Stomach smooth muscle (tissue), 2 donors: ENCODE data around the gene LRRC56.

Experiments
- H3K27ac ChIP-seq: one replicate; pipeline ENCODE4 v1.7.0; 2013; ENCODE audit warnings: mild to moderate bottlenecking, low read length, inconsistent platforms
- H3K27me3 ChIP-seq, 2 donors: one replicate each; pipeline ENCODE4 v1.7.0; 2013; ENCODE audit warnings: low read length in 2 of 2; ENCODE audit not compliant: insufficient read depth in 2 of 2, control insufficient read depth in 1 of 2
- H3K36me3 ChIP-seq, 2 donors: one replicate each; pipeline ENCODE4 v1.7.0; 2013; ENCODE audit warnings: low read length in 2 of 2; ENCODE audit not compliant: control insufficient read depth in 2 of 2, insufficient read depth in 2 of 2
- H3K4me1 ChIP-seq: one replicate; pipeline ENCODE4 v1.7.0; 2013; ENCODE audit warnings: low read length; ENCODE audit not compliant: control insufficient read depth, insufficient read depth
- H3K4me3 ChIP-seq, 2 donors: one replicate each; pipeline ENCODE4 v1.7.0; 2013; ENCODE audit warnings: low read length in 2 of 2
- H3K9ac ChIP-seq, 2 donors: one replicate each; pipeline ENCODE4 v1.7.0; 2013; ENCODE audit warnings: low read length in 2 of 2, mild to moderate bottlenecking in 1 of 2
- H3K9me3 ChIP-seq, 2 donors: one replicate each; pipeline ENCODE4 v1.7.0; 2013; ENCODE audit warnings: low read length in 2 of 2; ENCODE audit not compliant: control insufficient read depth in 2 of 2
- donor health status: healthy.
- donor health status: Pancreatic carcinoma.

The LRRC56 gene

GRCh38 chr11:501683-502287 lies 35.5 kb upstream of the LRRC56 start:
- no peaks in the 10 kb centered on the region for H3K27me3 ChIP-seq
- no peak overlapping the region for H3K27ac ChIP-seq
- peaks cover 36% of the 10 kb centered on the region for H3K4me1 ChIP-seq
- peaks cover 45% of the 10 kb centered on the region in 2 donors for H3K36me3 ChIP-seq
- no peak overlapping the region for H3K9ac ChIP-seq
- no peak overlapping the region for H3K4me3 ChIP-seq
- no peaks in the 10 kb centered on the region for H3K9me3 ChIP-seq

DNA sequence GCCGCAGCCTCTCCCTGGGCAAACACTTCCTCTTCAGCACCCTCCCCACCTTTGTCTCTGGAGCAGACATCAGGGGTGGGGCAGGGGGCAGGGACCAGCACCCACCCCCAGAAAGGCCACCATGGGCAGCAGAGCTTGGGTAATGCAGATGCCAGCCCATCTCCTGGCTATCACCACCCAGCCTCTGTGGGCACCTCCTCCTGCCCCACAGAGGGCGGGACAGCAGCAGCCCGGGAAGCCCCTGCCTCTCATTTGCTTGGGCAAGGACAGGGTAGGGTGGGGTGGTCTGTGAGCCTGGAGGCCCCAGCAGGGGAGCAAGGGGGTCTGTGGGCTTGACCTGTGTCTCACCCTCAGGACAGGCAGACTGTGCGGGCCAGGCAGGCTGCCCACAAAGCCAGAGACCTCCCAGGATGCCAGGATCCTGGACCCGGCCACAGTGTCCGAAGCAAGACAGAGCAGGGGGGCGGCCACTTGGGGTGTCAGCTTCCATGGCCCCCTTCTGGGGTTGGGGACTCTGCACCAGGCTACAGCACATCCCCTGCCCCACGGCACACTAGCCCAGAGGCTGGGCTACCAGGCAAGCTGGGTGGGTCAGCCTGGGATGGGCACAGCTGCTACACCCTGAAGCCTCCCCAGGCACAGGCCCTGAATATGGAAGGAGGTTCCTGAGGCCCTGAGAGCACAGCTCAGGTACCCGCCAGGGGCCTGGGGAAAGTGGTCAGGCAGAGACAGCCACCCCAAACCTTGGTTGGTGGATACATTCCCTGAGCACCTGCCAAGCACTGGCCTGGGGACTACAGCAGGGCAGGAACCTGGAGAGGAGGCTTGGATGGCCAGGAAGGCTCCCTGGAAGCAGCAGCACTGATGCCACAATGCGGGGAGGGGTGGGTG lies 34.8 kb upstream of the LRRC56 start:
- Histone ChIP-seq H3K4me3 (no peak overlapping the region), H3K27ac (no peak overlapping the region), H3K4me1 (peaks cover 37% of the 10 kb centered on the region), H3K27me3 (no peaks in the 10 kb centered on the region), H3K9me3 (no peaks in the 10 kb centered on the region), H3K36me3 (peaks cover 37 to 38% of the 10 kb centered on the region in 2 donors), H3K9ac (no peak overlapping the region)

GRCh38 chr11:503179-503981 lies 33.9 kb upstream of the LRRC56 start:
- no peaks in the 10 kb centered on the region for H3K27me3 ChIP-seq
- peaks cover 44% of the 10 kb centered on the region for H3K4me1 ChIP-seq
- H3K36me3 ChIP-seq = peaks cover 29% of the 10 kb centered on the region in 2 donors
- H3K27ac ChIP-seq = peak overlapping the region; percentile 53
- peak overlapping the region; percentile 56 to 72 for H3K4me3 ChIP-seq
- H3K9me3 ChIP-seq = no peaks in the 10 kb centered on the region
- H3K9ac ChIP-seq = peak overlapping the region; percentile 47 to 64

DNA sequence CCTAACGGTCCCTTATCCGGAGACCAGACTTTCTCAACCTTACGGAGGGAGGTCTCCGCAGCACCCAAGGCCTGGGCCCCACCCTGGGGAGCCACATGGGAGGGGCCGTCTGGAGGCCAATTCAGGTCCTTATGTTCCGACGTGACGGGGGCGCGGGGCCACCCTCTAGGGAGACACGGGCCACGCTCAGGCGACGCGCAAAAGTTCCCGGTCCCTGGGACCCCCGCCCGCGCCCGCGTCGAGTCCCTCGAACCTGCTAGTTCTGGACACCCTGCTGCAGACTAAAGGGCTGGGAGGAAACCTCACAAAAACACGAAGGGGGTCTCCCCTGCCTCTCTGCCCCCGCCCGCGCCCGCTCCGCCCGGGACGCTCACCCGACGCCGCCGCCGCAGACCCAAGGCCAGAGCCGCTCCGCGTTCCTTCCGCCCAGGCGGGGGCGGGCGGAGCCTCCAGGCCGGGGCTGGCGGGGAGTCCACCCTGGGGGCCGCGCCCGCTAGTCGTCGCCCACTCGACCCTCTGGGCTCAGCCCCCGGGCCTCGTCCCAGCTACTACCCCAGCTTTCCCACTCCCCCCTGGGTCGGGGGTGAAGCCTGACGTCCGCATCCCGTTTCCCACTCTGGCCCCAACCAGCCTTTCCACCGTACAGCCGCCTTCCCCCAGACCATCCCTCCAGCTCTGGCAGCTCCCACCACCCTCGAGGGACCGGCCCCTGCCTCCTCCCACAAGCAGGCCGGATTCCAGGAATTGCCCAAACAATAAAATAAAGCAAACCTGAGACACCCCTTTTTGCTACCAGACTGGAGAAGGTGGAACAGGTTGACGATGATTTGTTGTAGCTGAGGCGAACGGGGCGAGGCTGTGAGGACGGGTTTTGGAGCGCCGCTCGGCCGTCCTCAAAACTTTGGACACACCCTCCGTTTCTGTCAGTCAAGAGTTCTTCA lies 33.0 kb upstream of the LRRC56 start:
- H3K36me3 ChIP-seq = peaks cover 21 to 25% of the 10 kb centered on the region in 2 donors
- H3K4me1 ChIP-seq = peaks cover 44% of the 10 kb centered on the region
- no peaks in the 10 kb centered on the region for H3K9me3 ChIP-seq
- peak overlapping the region; percentile 56 to 72 for H3K4me3 ChIP-seq
- H3K27me3 ChIP-seq = no peaks in the 10 kb centered on the region
- H3K27ac ChIP-seq = peak overlapping the region; percentile 53
- peak overlapping the region; percentile 64 for H3K9ac ChIP-seq

DNA sequence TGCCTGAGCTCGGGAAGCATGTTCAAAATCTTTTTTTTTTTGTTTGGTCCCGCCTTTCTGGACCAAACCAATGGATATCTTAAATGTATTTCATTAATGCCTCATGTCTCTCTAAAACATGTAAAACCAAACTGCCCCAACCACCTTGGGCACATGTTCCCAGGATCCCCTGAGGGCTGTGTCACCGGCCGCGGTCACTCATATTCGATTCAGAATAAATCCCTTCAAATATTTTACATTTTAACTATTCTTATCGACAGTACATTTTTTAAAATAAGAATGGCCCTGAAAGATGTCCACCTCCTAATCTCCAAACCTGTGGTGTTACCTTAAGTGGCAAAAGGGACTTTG lies 32.4 kb upstream of the LRRC56 start:
- H3K4me1 ChIP-seq = peaks cover 44% of the 10 kb centered on the region

GRCh38 chr11:506238-506994 lies 30.9 kb upstream of the LRRC56 start:
- Histone ChIP-seq H3K4me1 (peaks cover 44% of the 10 kb centered on the region), H3K27me3 (no peaks in the 10 kb centered on the region), H3K27ac (peak overlapping the region; percentile 98), H3K9ac (peak overlapping the region; percentile 96 to 97), H3K4me3 (peak overlapping the region; percentile 90 to 95), H3K36me3 (peaks cover 5 to 10% of the 10 kb centered on the region in 2 donors), H3K9me3 (no peaks in the 10 kb centered on the region)

More for the DNA sequence above, 32.4 kb upstream of the LRRC56 start:
- Histone ChIP-seq H3K9ac (peak overlapping the region in 1 of 2 donors; percentile 64), H3K9me3 (no peaks in the 10 kb centered on the region), H3K27ac (peak overlapping the region; percentile 53), H3K27me3 (no peaks in the 10 kb centered on the region), H3K36me3 (peaks cover 17 to 20% of the 10 kb centered on the region in 2 donors), H3K4me3 (peak overlapping the region; percentile 56 to 90)

DNA sequence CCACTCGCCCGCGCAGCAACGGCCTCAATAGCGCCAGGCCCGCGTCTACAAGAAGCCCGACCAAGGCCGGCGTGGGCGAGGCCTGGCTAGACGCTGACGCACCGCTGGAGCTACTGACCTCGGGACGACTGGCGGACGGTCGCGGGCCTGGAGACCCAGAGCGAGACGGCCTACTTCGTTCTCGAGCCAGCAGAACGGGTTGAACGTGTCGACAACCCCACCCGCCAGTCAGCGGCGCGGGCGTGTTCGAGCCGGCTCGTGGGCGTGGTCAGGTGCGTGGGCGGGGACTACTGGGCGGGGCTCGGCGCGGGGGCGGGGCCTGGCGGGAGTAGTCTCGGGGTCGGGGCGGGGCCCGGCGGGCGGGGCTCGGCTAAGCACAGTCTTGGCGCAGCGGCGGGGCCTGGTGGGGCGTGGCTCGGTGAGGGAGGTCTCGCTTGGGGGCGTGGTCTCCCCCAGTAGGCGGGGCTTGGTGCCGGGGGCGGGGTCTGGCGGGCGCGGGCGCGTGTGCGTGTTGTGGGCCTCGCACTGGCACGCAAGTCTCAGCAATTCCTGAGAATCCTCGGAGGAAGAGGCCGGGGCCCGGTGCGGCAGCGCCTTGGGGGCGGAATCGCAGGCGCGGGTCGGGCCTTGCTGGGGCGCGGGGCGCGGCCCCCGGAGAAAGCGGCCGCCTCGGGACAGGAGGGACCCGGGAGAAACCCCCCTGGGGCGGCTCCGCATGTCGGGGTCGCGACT lies 30.2 kb upstream of the LRRC56 start, which contains the start of gene RNH1:
TSS of gene RNH1 (minus strand) at position 248 of the 732 bp plus-strand sequence. CDS start 5,080 bp downstream, outside the sequence.
- Histone ChIP-seq H3K27ac (peak within 1 kb of the TSS; percentile 98), H3K9ac (peak within 1 kb of the TSS; percentile 96 to 97), H3K36me3 (peaks cover 6% of the 10 kb centered on the region in 2 donors), H3K4me3 (peak within 1 kb of the TSS; percentile 90 to 95), H3K9me3 (no peaks in the 10 kb centered on the region), H3K4me1 (peaks cover 44% of the 10 kb centered on the region), H3K27me3 (no peaks in the 10 kb centered on the region)

DNA sequence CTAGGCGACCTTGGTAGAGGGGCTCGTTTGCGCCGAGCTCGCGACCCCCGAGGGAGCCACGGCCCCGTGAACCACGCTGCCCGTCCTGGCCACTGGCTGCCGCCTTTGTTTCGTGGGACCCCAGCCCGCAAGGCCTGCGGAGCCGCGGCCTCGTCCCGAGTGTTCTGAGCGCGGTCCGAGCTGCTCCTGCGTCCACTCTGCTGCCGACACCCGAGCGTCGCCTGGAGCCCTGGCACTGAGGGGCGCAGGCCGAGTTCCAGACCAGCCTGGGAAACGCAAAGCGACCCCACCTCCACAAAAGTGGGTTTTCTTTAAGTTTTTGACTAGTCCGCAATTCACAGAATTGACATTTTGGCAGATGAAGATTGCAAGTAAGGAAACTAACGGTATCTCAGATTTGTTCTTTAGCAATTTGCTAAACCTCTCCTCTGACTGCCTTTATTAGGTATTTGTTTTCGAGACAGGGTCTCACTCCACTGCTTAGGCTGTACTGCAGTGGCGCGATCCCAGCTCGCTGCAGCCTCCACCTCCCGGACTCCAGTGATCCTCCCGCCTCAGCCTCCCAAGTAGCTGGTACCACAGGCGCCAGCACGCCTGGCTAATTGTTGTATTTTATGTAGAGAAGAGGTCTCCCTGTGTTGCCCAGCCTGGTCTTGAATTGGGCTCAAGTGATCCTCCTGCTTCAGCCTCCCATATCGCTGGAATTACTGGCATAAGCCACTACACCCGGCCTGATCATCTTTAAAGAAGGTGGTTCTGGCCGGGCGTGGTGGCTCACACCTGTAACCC lies 29.4 kb upstream of the LRRC56 start:
- H3K4me1 ChIP-seq = peaks cover 37% of the 10 kb centered on the region
- no peaks in the 10 kb centered on the region for H3K27me3 ChIP-seq
- peak overlapping the region; percentile 58 to 61 for H3K9ac ChIP-seq
- peak overlapping the region; percentile 66 to 71 for H3K4me3 ChIP-seq
- H3K36me3 ChIP-seq = peaks cover 5 to 8% of the 10 kb centered on the region in 2 donors
- H3K9me3 ChIP-seq = no peaks in the 10 kb centered on the region
- peak overlapping the region; percentile 74 for H3K27ac ChIP-seq
